ENCODE results near the gene GCLM. TPM values are rescaled to one million over a fixed set of nuclear protein-coding genes. Genes with fewer than 3 reads are reported as not detected.
"Not testable (repeated sequence)": the region's sequence is repeated elsewhere in the genome, so short reads cannot be mapped to it uniquely, and the experiment has no call there.

The GCLM gene
- total RNA-seq, 2 experiments from 2014 or later = 18.8 to 21.7 TPM

DNA sequence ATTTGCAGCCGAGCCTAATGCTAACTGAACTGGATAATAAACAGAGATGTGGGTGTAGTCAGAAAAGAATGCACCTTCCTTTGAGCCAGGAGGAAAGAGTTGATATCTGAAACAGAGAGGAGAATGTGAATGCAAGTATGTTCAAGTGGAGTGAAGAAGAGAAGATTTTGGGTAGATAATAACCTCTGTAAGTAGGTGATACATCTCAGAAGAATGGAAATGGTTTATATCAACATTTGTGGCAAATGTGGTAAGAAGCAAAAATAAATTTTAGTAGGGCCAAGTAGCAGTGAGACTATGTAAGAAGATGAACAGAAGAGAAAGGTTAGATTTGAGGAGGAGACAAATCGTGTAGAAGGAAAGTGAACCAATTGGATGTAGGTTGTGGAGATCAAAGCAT, 28.5 kb downstream of the GCLM start:
- CTCF ChIA-PET = no interaction called here
- H3K27ac Mint-ChIP-seq = no peak overlapping the region
- DNase-seq (no peak), ATAC-seq (no peak)
- POLR2A ChIA-PET = interaction anchor here (0.6 kb wide), 1 partner anchor 15 kb away, joined by 3 read pairs; no protein-coding TSS in a partner anchor
- peaks cover 26% of the 10 kb centered on the region for H3K4me1 Mint-ChIP-seq (ENCODE audit: low read depth)
- H3K9me3 Mint-ChIP-seq (ENCODE audit: insufficient read depth) = no peaks in the 10 kb centered on the region
- H3K36me3 Mint-ChIP-seq (ENCODE audit: low read depth) = peaks cover 19% of the 10 kb centered on the region
- H3K4me3 Mint-ChIP-seq = no peak overlapping the region
- no peaks in the 10 kb centered on the region for H3K27me3 Mint-ChIP-seq (ENCODE audit: low read depth)

- peaks cover 26% of the 10 kb centered on the region for H3K4me1 Mint-ChIP-seq (ENCODE audit: low read depth)
- peak; percentile 92 for ATAC-seq
- CTCF ChIA-PET = interaction anchor here (0.8 to 2.7 kb wide), 8 partner anchors 9 to 532 kb away, joined by 3 to 9 read pairs (median 4); partner anchors contain the start of gene GCLM
- POLR2A ChIA-PET = interaction anchor here (0.6 to 1.6 kb wide), 12 partner anchors 9 to 534 kb away, joined by 3 to 14 read pairs (median 6); partner anchors contain the start of genes DR1 and GCLM
- H3K36me3 Mint-ChIP-seq (ENCODE audit: low read depth) = peaks cover 34% of the 10 kb centered on the region
- no peaks in the 10 kb centered on the region for H3K9me3 Mint-ChIP-seq (ENCODE audit: insufficient read depth)
- H3K4me3 Mint-ChIP-seq = peak within 1 kb of the TSS; percentile 93
- DNase-seq = peak; percentile 95
- H3K27me3 Mint-ChIP-seq (ENCODE audit: low read depth) = no peaks in the 10 kb centered on the region
- peak within 1 kb of the TSS; percentile 96 for H3K27ac Mint-ChIP-seq
Observed at GRCh38 chr1:93878889-93879586, 30.2 kb downstream of the GCLM start, which contains the start of gene DNTTIP2. Gene DNTTIP2, minus strand, starts transcription at chr1:93879206. Its CDS starts 58 bp downstream, at chr1:93879148.

DNA sequence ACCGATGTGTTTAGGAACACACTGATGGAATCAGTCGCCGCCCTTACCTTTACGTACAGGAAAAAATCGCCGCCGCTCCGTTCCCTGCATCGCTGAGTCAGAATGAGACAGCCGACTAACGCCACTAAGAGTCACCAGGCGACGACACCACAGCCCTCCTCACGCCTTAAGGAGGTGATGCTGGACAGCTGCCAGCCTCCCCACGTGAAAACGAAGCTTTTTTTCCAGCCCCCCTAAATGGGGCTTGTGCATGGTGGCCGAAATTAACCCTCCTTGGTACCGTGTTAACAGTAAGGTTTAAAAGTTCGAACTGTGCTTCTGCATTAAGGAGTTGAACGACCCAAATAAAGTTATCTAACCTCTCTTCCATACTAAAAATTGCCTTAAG, 30.7 kb downstream of the GCLM start:
- ATAC-seq = peak; percentile 68
- H3K27ac Mint-ChIP-seq = peak overlapping the region; percentile 96
- CTCF ChIA-PET = interaction anchor here (1.3 to 2.7 kb wide), 4 partner anchors 29 to 250 kb away, joined by 3 to 9 read pairs (median 8); no protein-coding TSS in a partner anchor
- peak; percentile 71 for DNase-seq
- H3K4me1 Mint-ChIP-seq (ENCODE audit: low read depth) = peaks cover 26% of the 10 kb centered on the region
- no peaks in the 10 kb centered on the region for H3K27me3 Mint-ChIP-seq (ENCODE audit: low read depth)
- H3K9me3 Mint-ChIP-seq (ENCODE audit: insufficient read depth) = no peaks in the 10 kb centered on the region
- H3K36me3 Mint-ChIP-seq (ENCODE audit: low read depth) = peaks cover 37% of the 10 kb centered on the region
- H3K4me3 Mint-ChIP-seq = peak overlapping the region; percentile 93
- POLR2A ChIA-PET = interaction anchor here (0.6 to 1.6 kb wide), 6 partner anchors 9 to 533 kb away, joined by 3 to 14 read pairs (median 7); partner anchors contain the start of genes DR1 and GCLM

GRCh38 chr1:93877529-93877928, 31.7 kb downstream of the GCLM start:
- H3K4me3 Mint-ChIP-seq = peak overlapping the region; percentile 93
- no peaks in the 10 kb centered on the region for H3K27me3 Mint-ChIP-seq (ENCODE audit: low read depth)
- peak overlapping the region; percentile 96 for H3K27ac Mint-ChIP-seq
- CTCF ChIA-PET = interaction anchor here (1.5 to 2.7 kb wide), 3 partner anchors 33 to 249 kb away, joined by 3 to 9 read pairs (median 8); no protein-coding TSS in a partner anchor
- no peak for DNase-seq
- POLR2A ChIA-PET = no interaction called here
- H3K9me3 Mint-ChIP-seq (ENCODE audit: insufficient read depth) = no peaks in the 10 kb centered on the region
- H3K36me3 Mint-ChIP-seq (ENCODE audit: low read depth) = peaks cover 36% of the 10 kb centered on the region
- no peak for ATAC-seq
- peaks cover 26% of the 10 kb centered on the region for H3K4me1 Mint-ChIP-seq (ENCODE audit: low read depth)

- Mint-ChIP-seq H3K27ac (peak overlapping the region; percentile 29), H3K4me3 (peak overlapping the region; percentile 12), H3K9me3 (ENCODE audit: insufficient read depth) (no peaks in the 10 kb centered on the region), H3K27me3 (ENCODE audit: low read depth) (no peaks in the 10 kb centered on the region), H3K4me1 (ENCODE audit: low read depth) (peaks cover 26% of the 10 kb centered on the region), H3K36me3 (ENCODE audit: low read depth) (peaks cover 48% of the 10 kb centered on the region)
- ATAC-seq (no peak), DNase-seq (no peak)
- ChIA-PET CTCF (no interaction called here), POLR2A (no interaction called here)
Observed at GRCh38 chr1:93876244-93876643, 33.0 kb downstream of the GCLM start.

DNA sequence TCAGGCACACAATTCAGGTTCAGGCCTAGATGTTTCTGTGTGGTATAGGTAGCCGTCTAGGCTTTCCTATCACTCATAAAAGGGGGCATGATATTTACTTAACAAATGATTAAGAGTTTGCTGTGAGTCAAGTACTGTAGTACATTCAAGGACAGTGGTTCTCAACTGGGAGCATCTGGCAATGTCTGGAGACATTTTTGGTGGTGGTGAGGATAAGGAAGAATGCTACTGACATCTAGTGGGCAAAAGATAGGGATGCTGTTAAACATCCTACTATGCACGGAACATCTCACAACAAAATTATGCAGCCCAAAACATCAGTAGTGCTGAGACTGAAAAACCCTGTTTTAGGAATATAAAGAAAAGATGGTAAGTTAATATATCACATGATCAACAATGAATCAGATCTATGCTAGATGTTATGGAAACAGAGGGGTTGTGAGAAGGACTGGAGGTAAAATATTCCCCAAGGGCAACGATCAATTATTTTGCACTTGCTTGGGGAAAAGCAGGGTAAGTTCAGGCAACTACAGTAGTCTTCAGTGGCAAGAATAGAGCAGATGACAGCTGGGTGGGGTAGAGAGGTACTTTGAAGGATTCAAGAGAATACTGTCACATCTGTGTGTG, 35.1 kb downstream of the GCLM start:
- H3K4me3 Mint-ChIP-seq = no peak overlapping the region
- H3K4me1 Mint-ChIP-seq (ENCODE audit: low read depth) = peaks cover 19% of the 10 kb centered on the region
- ChIA-PET POLR2A (interaction anchor here (0.6 kb wide), 1 partner anchor 389 kb away, joined by 3 read pairs; no protein-coding TSS in a partner anchor), CTCF (interaction anchor here (0.9 to 1.3 kb wide), 4 partner anchors 28 to 245 kb away, joined by 3 to 4 read pairs (median 4); no protein-coding TSS in a partner anchor)
- H3K27ac Mint-ChIP-seq = no peak overlapping the region
- H3K9me3 Mint-ChIP-seq (ENCODE audit: insufficient read depth) = no peaks in the 10 kb centered on the region
- ATAC-seq = no peak
- peaks cover 61% of the 10 kb centered on the region for H3K36me3 Mint-ChIP-seq (ENCODE audit: low read depth)
- DNase-seq = no peak
- H3K27me3 Mint-ChIP-seq (ENCODE audit: low read depth) = no peaks in the 10 kb centered on the region

GRCh38 chr1:93871366-93871765, 37.9 kb downstream of the GCLM start:
- peaks cover 2% of the 10 kb centered on the region for H3K4me1 Mint-ChIP-seq (ENCODE audit: low read depth)
- H3K4me3 Mint-ChIP-seq = no peak overlapping the region
- H3K9me3 Mint-ChIP-seq (ENCODE audit: insufficient read depth) = no peaks in the 10 kb centered on the region
- POLR2A ChIA-PET = no interaction called here
- H3K36me3 Mint-ChIP-seq (ENCODE audit: low read depth) = peaks cover 64% of the 10 kb centered on the region
- ATAC-seq (no peak), DNase-seq (no peak)
- no peaks in the 10 kb centered on the region for H3K27me3 Mint-ChIP-seq (ENCODE audit: low read depth)
- CTCF ChIA-PET = interaction anchor here (1.4 to 1.5 kb wide), 2 partner anchors 20 to 57 kb away, joined by 3 to 5 read pairs; no protein-coding TSS in a partner anchor
- no peak overlapping the region for H3K27ac Mint-ChIP-seq

- ChIA-PET CTCF (no interaction called here), POLR2A (interaction anchor here (1.2 kb wide), 1 partner anchor 23 kb away, joined by 3 read pairs; no protein-coding TSS in a partner anchor)
- Mint-ChIP-seq H3K9me3 (ENCODE audit: insufficient read depth) (no peaks in the 10 kb centered on the region), H3K36me3 (ENCODE audit: low read depth) (peaks cover 51% of the 10 kb centered on the region), H3K4me1 (ENCODE audit: low read depth) (no peaks in the 10 kb centered on the region), H3K27ac (no peak overlapping the region), H3K27me3 (ENCODE audit: low read depth) (no peaks in the 10 kb centered on the region), H3K4me3 (no peak overlapping the region)
- DNase-seq (no peak), ATAC-seq (no peak)
Observed at GRCh38 chr1:93869653-93870052, 39.6 kb downstream of the GCLM start.

GRCh38 chr1:93868492-93868891, 40.7 kb downstream of the GCLM start:
- H3K27me3 Mint-ChIP-seq (ENCODE audit: low read depth); H3K4me3 Mint-ChIP-seq; H3K27ac Mint-ChIP-seq; CTCF ChIA-PET; DNase-seq; ATAC-seq; H3K4me1 Mint-ChIP-seq (ENCODE audit: low read depth); H3K9me3 Mint-ChIP-seq (ENCODE audit: insufficient read depth): not testable (repeated sequence)
- H3K36me3 Mint-ChIP-seq (ENCODE audit: low read depth) = peaks cover 43% of the 10 kb centered on the region
- POLR2A ChIA-PET = interaction anchor here (1.2 kb wide), 1 partner anchor 22 kb away, joined by 3 read pairs; no protein-coding TSS in a partner anchor

DNA sequence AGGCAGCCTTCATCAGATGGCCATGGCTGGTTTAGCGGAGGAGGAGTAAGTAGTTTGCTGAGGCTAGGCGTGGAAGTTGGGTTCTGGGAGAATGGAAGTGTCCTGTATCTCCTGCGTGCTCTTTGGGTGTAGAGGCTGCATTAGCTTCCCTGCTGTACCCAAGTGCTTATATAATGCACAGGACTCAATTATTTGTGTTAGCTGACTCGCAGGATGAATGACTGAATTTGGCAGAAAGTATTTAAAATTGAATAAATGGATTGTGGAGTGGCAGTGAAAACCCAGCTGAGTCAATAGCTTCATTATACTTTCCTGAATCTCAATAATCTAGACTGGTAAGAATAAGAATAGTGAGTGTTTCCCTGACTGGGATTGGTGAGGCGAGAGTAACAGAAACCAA, 44.0 kb downstream of the GCLM start:
- DNase-seq (no peak), ATAC-seq (peak; percentile 15)
- H3K27ac Mint-ChIP-seq = no peak overlapping the region
- no peaks in the 10 kb centered on the region for H3K9me3 Mint-ChIP-seq (ENCODE audit: insufficient read depth)
- no peaks in the 10 kb centered on the region for H3K4me1 Mint-ChIP-seq (ENCODE audit: low read depth)
- peaks cover 23% of the 10 kb centered on the region for H3K36me3 Mint-ChIP-seq (ENCODE audit: low read depth)
- ChIA-PET POLR2A (interaction anchor here (0.5 kb wide), 1 partner anchor 637 kb away, joined by 5 read pairs; no protein-coding TSS in a partner anchor), CTCF (interaction anchor here (1.1 kb wide), 1 partner anchor 10 kb away, joined by 4 read pairs; no protein-coding TSS in a partner anchor)
- H3K4me3 Mint-ChIP-seq = no peak overlapping the region
- H3K27me3 Mint-ChIP-seq (ENCODE audit: low read depth) = peaks cover 6% of the 10 kb centered on the region

DNA sequence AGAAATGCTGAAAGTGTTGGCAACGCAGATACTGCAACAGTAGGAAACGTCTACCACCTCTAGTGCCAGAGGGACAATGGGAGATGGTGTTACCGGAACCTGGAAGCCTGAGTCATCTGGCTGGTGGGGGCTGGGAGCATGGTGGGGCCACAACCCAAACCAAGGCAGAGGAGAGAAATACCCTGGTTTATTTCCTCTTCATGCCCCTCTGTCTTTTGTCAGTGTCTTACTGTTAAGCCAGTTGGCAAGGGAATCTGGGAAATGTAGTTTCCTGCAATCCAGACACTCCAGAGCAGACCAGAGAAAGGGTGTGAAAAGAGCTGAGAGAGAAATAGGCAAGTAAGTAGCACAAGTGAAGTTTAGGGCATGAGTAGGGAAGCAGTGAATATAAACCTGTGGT, 45.1 kb downstream of the GCLM start:
- Mint-ChIP-seq H3K9me3 (ENCODE audit: insufficient read depth) (no peaks in the 10 kb centered on the region), H3K4me1 (ENCODE audit: low read depth) (no peaks in the 10 kb centered on the region), H3K36me3 (ENCODE audit: low read depth) (peaks cover 17% of the 10 kb centered on the region), H3K27ac (no peak overlapping the region), H3K27me3 (ENCODE audit: low read depth) (peaks cover 11% of the 10 kb centered on the region), H3K4me3 (no peak overlapping the region)
- ATAC-seq = no peak
- CTCF ChIA-PET = interaction anchor here (1.0 to 1.2 kb wide), 2 partner anchors 13 to 235 kb away, joined by 3 read pairs; no protein-coding TSS in a partner anchor
- POLR2A ChIA-PET = interaction anchor here (0.7 to 1.5 kb wide), 2 partner anchors 14 to 15 kb away, joined by 3 read pairs; no protein-coding TSS in a partner anchor
- DNase-seq = no peak

All from activated CD8-positive, alpha-beta T cell treated with anti-CD3 and anti-CD28 coated beads, Interleukin-2, amount 10 ng/mL, durations not matched to agents 7 days and 5 days (primary cell).